GM12873 (cell line): ENCODE data around the gene MCU.

Experiments used
- TF ChIP-seq, protein P1 (sequence below): IDR thresholded peaks from 2 replicates; pipeline ENCODE4 v1.5.1; 2012; ENCODE audit warnings: low read depth, mild to moderate bottlenecking, moderate library complexity, low read length, control low read depth; ENCODE audit not compliant: insufficient read depth; ENCODE audit errors: missing control alignments

Gene MCU

DNA sequence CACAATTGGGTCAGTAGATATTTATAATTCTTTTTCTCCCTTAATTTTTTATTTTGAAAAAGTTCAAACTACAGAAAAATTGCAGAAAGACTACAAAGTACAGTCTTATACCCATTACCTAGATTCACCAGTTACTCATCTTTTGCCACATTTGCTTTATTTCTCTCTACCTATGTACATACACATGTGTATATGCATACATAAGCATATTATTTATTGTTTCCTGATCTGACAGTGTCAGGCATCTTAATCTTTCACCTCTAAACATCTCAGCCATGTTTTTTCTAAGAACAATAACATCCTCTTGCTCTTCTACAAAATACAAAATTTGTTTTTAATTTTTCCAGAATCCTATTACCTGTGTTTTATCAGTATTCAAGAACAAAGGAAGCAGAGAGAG lies 133.2 kb downstream of the MCU start:
- TF ChIP-seq, protein P1, sequence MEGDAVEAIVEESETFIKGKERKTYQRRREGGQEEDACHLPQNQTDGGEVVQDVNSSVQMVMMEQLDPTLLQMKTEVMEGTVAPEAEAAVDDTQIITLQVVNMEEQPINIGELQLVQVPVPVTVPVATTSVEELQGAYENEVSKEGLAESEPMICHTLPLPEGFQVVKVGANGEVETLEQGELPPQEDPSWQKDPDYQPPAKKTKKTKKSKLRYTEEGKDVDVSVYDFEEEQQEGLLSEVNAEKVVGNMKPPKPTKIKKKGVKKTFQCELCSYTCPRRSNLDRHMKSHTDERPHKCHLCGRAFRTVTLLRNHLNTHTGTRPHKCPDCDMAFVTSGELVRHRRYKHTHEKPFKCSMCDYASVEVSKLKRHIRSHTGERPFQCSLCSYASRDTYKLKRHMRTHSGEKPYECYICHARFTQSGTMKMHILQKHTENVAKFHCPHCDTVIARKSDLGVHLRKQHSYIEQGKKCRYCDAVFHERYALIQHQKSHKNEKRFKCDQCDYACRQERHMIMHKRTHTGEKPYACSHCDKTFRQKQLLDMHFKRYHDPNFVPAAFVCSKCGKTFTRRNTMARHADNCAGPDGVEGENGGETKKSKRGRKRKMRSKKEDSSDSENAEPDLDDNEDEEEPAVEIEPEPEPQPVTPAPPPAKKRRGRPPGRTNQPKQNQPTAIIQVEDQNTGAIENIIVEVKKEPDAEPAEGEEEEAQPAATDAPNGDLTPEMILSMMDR: no peak

DNA sequence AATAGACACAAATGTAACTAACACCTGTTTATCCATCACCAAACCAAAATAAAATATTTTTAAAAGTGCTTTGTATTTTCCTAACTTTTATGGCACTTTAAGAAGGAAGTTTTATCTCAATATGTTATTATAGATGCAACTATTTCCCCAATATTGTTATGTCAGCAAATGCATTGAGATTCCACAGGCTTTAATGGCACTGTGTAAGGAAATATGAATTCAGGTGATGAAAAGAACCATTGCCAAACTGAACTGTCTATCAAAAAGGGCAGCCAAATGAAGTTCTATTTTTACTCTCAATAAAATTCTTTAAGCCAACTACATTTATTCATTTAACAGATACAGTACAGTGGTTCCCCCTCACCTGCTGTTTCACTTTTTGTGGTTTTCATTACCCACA lies 134.4 kb downstream of the MCU start:
- TF ChIP-seq, protein P1: no peak

DNA sequence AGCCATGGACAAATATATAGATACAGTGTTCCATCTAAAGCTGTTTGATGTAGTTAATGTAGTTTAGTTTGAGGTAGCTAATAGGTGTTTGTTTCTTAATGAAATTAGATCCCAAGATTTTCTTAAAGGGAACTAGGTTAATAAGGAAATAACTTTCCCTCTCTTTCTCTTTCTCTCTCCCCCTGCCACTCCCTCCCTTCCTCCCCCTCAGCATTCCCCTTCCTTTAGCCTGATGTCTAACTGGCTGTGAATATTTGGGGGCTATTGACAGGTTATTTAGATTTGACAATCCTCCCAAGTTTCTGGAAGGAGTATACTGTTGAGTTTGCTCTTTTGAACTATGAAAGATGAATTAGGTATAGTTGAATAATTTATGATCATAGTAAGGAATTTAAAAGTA lies 136.4 kb downstream of the MCU start:
- TF ChIP-seq, protein P1: no peak

DNA sequence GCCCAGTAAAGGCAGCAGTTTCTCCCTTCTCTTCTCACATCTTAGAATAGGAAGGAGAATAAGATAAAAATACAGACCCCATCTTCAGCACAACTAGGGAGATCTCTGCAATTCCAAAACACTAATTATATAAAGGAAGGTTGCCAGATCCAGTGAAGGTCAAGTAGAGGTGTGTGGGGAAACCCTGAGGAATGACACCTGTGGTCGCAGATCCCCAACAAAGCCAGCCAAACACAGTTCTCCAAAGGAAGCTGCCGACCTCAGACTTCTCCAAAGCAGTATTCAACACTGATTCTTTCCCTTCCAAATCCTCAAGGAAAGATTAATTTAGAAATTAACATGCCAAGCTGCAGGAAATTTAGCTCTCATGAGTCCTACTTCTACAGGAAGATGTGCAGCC lies 138.7 kb downstream of the MCU start:
- TF ChIP-seq, protein P1: no peak

DNA sequence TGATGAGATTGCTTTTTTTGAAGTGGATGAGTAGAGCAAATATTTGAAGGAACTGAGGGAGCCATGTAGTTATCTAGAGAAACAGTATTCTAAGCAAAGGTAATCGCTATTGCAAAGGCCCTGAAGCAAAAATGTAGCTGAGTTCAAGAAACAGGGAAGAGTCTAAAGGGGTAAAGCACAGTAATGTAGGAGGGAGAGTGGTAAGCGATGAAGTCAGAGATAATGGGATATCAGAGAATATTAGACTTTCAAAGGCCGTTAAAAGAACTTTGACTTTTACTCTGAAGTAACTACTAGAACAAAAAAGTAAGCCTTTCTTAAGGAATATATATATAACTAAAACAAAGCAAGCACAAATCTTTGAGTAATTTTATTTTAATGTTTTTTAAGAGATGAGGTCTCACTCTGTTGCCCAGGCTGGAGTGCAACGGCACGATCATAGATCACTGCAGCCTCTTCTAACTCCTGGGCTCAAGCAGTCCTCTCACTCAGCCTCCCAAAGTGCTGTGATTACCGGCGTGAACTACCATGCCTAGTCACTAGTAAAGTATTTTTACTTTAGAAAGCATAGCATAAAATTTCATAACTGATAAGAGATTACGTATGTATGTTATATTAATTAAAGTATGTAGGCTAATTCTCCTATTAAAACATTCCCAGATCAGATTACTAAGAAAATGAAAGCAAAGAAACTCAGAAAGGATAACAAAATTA lies 139.9 kb downstream of the MCU start:
- TF ChIP-seq, protein P1: no peak

DNA sequence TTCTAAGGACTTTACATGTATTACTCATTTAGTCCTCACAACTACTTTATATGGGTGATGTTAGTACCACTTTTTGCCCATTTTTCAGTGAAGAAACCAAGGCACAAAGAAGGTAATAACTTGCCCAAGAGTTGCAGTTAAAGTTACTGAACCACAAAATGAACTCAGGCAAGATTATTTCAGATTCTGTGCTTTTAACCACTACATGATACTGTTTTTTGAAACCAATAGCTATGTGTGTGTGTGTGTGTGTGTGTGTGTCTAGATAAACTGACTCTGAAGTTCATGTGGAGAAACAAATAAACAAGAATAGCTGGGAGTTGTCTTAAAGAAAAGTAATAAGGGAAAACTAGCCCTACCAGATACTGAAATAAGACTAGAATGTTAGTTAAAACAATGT lies 140.8 kb downstream of the MCU start:
- TF ChIP-seq, protein P1: no peak

DNA sequence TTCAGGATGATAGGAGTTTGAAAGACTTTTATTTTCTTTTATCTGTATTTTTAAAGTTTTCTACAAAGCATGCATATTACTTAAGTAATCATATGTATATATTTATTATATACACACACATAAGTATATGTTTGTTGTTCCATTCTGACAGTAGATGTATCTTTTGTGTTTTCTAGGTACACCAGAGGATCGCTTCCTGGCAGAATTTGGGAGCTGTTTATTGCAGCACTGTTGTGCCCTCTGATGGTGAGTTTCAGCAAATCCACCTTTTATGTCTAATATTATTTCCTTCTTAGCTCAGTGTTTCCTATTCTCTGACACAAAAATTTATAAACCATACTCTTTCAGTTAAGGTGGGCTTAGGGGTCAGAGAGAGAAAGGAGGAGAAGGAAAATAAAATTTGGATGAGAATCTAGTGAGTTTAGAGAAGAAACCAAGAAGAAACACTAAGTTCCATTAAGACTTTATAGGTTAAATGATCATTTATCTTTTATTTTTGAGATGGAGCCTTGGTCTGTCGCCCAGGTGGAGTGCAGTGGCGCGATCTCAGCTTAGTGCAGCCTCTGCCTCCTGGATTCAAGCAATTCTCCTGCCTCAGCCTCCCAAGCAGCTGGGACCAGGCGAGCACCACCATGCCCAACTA lies 142.4 kb downstream of the MCU start:
- TF ChIP-seq, protein P1: peak; percentile 56
